IMR-90 (cell line): ENCODE measurements around the gene ADCY2.

Experiments
- NFE2L2 ChIP-seq: fragments of 150-350 bp; IDR thresholded peaks from 2 replicates; pipeline ENCODE4 v1.6.1; 2016; ENCODE audit warnings: low read depth, mild to moderate bottlenecking, low read length
- POLR2A ChIP-seq: IDR thresholded peaks from 2 replicates; pipeline ENCODE4 v1.6.1; 2012; ENCODE audit warnings: mild to moderate bottlenecking, low read depth, low read length
- TF ChIP-seq, protein P1 (sequence below): conservative IDR thresholded peaks from 2 replicates; pipeline ENCODE4 v1.5.1; 2012; ENCODE audit warnings: mild to moderate bottlenecking, low read depth, low read length, improper control_type of control experiment

DNA sequence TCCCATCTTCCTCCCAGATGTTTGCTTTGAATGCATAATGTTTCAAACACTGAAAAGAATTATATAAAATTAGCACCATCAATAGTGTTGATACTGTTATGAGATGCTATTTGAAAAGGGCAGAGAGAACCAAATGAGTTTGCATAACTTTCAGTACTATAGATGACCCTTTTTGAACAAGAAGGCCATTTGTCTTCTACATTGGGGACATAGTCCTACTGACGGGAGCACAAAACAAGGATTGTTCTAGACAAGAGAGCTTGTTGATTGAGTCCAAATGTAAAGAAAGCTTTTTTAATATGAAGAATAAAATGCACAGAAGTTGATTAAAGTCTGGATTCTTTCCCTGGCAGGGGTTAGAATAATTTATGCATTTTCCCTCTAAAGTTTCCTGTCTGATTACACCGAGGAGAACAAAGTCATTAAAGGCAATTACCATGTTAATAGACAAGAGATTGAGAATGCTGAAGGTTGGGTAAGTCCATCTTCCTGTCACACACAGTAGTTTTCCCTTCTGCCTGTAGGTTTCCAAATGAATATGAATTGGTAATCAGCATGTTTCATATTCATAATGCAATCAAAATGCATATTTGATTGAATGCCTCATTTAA is 32.8 kb upstream of the ADCY2 start:
- TF ChIP-seq NFE2L2 (no peak), POLR2A (no peak)
- TF ChIP-seq, protein P1, sequence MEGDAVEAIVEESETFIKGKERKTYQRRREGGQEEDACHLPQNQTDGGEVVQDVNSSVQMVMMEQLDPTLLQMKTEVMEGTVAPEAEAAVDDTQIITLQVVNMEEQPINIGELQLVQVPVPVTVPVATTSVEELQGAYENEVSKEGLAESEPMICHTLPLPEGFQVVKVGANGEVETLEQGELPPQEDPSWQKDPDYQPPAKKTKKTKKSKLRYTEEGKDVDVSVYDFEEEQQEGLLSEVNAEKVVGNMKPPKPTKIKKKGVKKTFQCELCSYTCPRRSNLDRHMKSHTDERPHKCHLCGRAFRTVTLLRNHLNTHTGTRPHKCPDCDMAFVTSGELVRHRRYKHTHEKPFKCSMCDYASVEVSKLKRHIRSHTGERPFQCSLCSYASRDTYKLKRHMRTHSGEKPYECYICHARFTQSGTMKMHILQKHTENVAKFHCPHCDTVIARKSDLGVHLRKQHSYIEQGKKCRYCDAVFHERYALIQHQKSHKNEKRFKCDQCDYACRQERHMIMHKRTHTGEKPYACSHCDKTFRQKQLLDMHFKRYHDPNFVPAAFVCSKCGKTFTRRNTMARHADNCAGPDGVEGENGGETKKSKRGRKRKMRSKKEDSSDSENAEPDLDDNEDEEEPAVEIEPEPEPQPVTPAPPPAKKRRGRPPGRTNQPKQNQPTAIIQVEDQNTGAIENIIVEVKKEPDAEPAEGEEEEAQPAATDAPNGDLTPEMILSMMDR: no peak
